H1 (cell line): Measurements from ENCODE around the gene SUDS3. TPM values are rescaled to one million over a fixed set of nuclear protein-coding genes. Genes with fewer than 3 reads are reported as not detected.
A peak's percentile ranks its signal among the peaks of the same experiment; 100 is the strongest.

Experiments used
- CTCF ChIA-PET: fragments of 300-600 bp; sonication (Branson Sonifier 250); formaldehyde crosslinking; loops from one replicate; lab custom pipeline; 2021; ENCODE audit not compliant: partially characterized antibody; lab: Charles Lee
- POLR2A ChIA-PET: fragments of 300-600 bp; sonication (Branson Sonifier 250); formaldehyde crosslinking; loops from one replicate; lab custom pipeline; 2021; ENCODE audit warnings: inconsistent platforms; ENCODE audit not compliant: partially characterized antibody; lab: Charles Lee
- DNase-seq, 2 experiments: peaks; one replicate each; pipeline versions ENCODE4 v3.0.0 to v3.0.0-alpha.2; 2010 to 2022; ENCODE audit warnings: low spot score in 2 of 2, low read depth in 1 of 2, mixed read lengths in 1 of 2
- FAIRE-seq: peaks from 2 replicates; lab custom pipeline; 2011; peaks lifted over from hg19 to GRCh38; lab: Jason Lieb, UNC
- H2AFZ ChIP-seq: 2 replicates; pipeline ENCODE4 v1.8.1; 2012; ENCODE audit warnings: low read length, inconsistent platforms
- H2AK5ac ChIP-seq: 2 replicates; pipeline ENCODE4 v1.6.1; 2013; ENCODE audit warnings: low read depth, low read length
- H2BK120ac ChIP-seq: replicated peaks from 2 replicates; pipeline ENCODE3; 2013; ENCODE audit warnings: low read depth, low read length, inconsistent platforms
- H2BK12ac ChIP-seq: 2 replicates; pipeline ENCODE4 v1.6.1; 2013; ENCODE audit warnings: low read depth, low read length
- H2BK15ac ChIP-seq: 2 replicates; pipeline ENCODE4 v1.6.1; 2013; ENCODE audit warnings: low read length
- H2BK20ac ChIP-seq: 2 replicates; pipeline ENCODE4 v1.6.1; 2013; ENCODE audit warnings: low read length
- H2BK5ac ChIP-seq: 2 replicates; pipeline ENCODE4 v1.6.1; 2013; ENCODE audit warnings: low read depth, low read length
- H3K14ac ChIP-seq: 2 replicates; pipeline ENCODE4 v1.6.1; 2013; ENCODE audit warnings: inconsistent platforms; ENCODE audit not compliant: insufficient read length
- H3K18ac ChIP-seq: 2 replicates; pipeline ENCODE4 v1.6.1; 2013; ENCODE audit warnings: low read length; ENCODE audit errors: extremely low read depth
- H3K23ac ChIP-seq: 2 replicates; pipeline ENCODE4 v1.6.1; 2013; ENCODE audit warnings: inconsistent platforms; ENCODE audit not compliant: insufficient read length
- H3K23me2 ChIP-seq: 2 replicates; pipeline ENCODE4 v1.6.1; 2013; ENCODE audit warnings: low read depth, low read length
- H3K27ac ChIP-seq: 2 replicates; pipeline ENCODE4 v1.6.1; 2011; ENCODE audit warnings: low read depth, low read length, inconsistent platforms
- H3K27me3 ChIP-seq, 4 experiments: replicated peaks in 1 of 4; 1 replicate in 1 of 4; 2 replicates in 3 of 4; pipeline versions ENCODE4 v1.6.1 to v1.8.1; 2011 to 2013; ENCODE audit warnings: low read length in 3 of 4, mild to moderate bottlenecking in 3 of 4, inconsistent platforms in 2 of 4, mixed read lengths in 2 of 4, moderate library complexity in 1 of 4; ENCODE audit not compliant: control insufficient read depth in 3 of 4, insufficient read depth in 3 of 4; ENCODE audit errors: extremely low read depth in 1 of 4
- H3K36me3 ChIP-seq, 4 experiments: 2 replicates each; pipeline versions ENCODE4 v1.6.1 to v1.8.1; 2011 to 2013; ENCODE audit warnings: mild to moderate bottlenecking in 4 of 4, low read length in 3 of 4, moderate library complexity in 2 of 4, control low read depth in 1 of 4, inconsistent platforms in 1 of 4; ENCODE audit not compliant: insufficient read depth in 4 of 4, control insufficient read depth in 2 of 4
- H3K4ac ChIP-seq: replicated peaks from 2 replicates; pipeline ENCODE3; 2013; ENCODE audit warnings: low read length, low read depth, mixed read lengths, inconsistent platforms; ENCODE audit not compliant: insufficient read length
- H3K4me1 ChIP-seq, 4 experiments: replicated peaks in 1 of 4; 1 replicate in 1 of 4; 2 replicates in 3 of 4; pipeline versions ENCODE4 v1.6.1 to v1.8.1; 2011 to 2013; ENCODE audit warnings: low read length in 3 of 4, inconsistent platforms in 2 of 4, mixed read lengths in 1 of 4; ENCODE audit not compliant: insufficient read depth in 4 of 4, control insufficient read depth in 3 of 4
- H3K4me2 ChIP-seq, 2 experiments: 2 replicates each; pipeline versions ENCODE4 v1.6.1 to v1.8.1; 2011 to 2013; ENCODE audit warnings: low read depth in 2 of 2, low read length in 2 of 2, control low read depth in 1 of 2, inconsistent platforms in 1 of 2, mild to moderate bottlenecking in 1 of 2; ENCODE audit not compliant: insufficient read depth in 1 of 2
- H3K4me3 ChIP-seq, 4 experiments: fragments of 200-600, 300-600 bp in 1 of 4; sonication (generic), shearing (Covaris generic), sonication (Bioruptor Twin) in 1 of 4; 2 replicates each; pipeline versions ENCODE4 v1.5.1 to v1.8.1; 2011 to 2016; ENCODE audit warnings: low read length in 4 of 4, low read depth in 3 of 4, control low read depth in 2 of 4, inconsistent platforms in 2 of 4, mild to moderate bottlenecking in 2 of 4, mixed read lengths in 1 of 4, moderate library complexity in 1 of 4; ENCODE audit not compliant: insufficient read depth in 2 of 4; ENCODE audit errors: extremely low read depth in 1 of 4
- H3K56ac ChIP-seq: replicated peaks from 2 replicates; pipeline ENCODE3; 2013; ENCODE audit warnings: low read depth, mild to moderate bottlenecking, mixed read lengths, low read length, inconsistent platforms; ENCODE audit not compliant: insufficient read length
- H3K79me1 ChIP-seq: 2 replicates; pipeline ENCODE4 v1.6.1; 2013; ENCODE audit warnings: low read depth, low read length, control low read depth
- H3K79me2 ChIP-seq, 2 experiments: 2 replicates each; pipeline versions ENCODE4 v1.6.1 to v1.8.1; 2012 to 2013; ENCODE audit warnings: low read length in 2 of 2, mild to moderate bottlenecking in 2 of 2, inconsistent platforms in 1 of 2; ENCODE audit not compliant: insufficient read depth in 2 of 2, control insufficient read depth in 1 of 2
- H3K9ac ChIP-seq, 4 experiments: replicated peaks in 1 of 4; 1 replicate in 1 of 4; 2 replicates in 3 of 4; pipeline versions ENCODE4 v1.6.1 to v1.8.1; 2011 to 2013; ENCODE audit warnings: low read depth in 3 of 4, low read length in 3 of 4, control low read depth in 2 of 4, mild to moderate bottlenecking in 2 of 4, moderate library complexity in 2 of 4, inconsistent platforms in 1 of 4; ENCODE audit errors: extremely low read depth in 1 of 4
- H3K9me3 ChIP-seq, 2 experiments: 2 replicates each; pipeline versions ENCODE4 v1.6.1 to v1.8.1; 2012 to 2013; ENCODE audit warnings: mild to moderate bottlenecking in 2 of 2, moderate library complexity in 2 of 2, control low read depth in 1 of 2, inconsistent platforms in 1 of 2, low read depth in 1 of 2, low read length in 1 of 2, mixed read lengths in 1 of 2; ENCODE audit not compliant: insufficient read depth in 2 of 2
- H4K20me1 ChIP-seq, 2 experiments: replicated peaks in 1 of 2; 2 replicates each; pipeline versions ENCODE3 to v1.8.1; 2011 to 2013; ENCODE audit warnings: inconsistent platforms in 2 of 2, low read length in 2 of 2, mild to moderate bottlenecking in 1 of 2; ENCODE audit not compliant: insufficient read depth in 2 of 2, control insufficient read depth in 1 of 2
- H4K5ac ChIP-seq: 2 replicates; pipeline ENCODE4 v1.6.1; 2013; ENCODE audit warnings: low read length, low read depth, mixed read lengths, inconsistent platforms; ENCODE audit not compliant: insufficient read length
- H4K8ac ChIP-seq: 2 replicates; pipeline ENCODE4 v1.8.0; 2013; ENCODE audit warnings: mild to moderate bottlenecking, moderate library complexity, low read length, inconsistent platforms; ENCODE audit not compliant: insufficient read depth; ENCODE audit errors: extremely low read depth
- H4K91ac ChIP-seq: replicated peaks from 2 replicates; pipeline ENCODE3; 2013; ENCODE audit warnings: low read length, mixed read lengths, inconsistent platforms; ENCODE audit not compliant: insufficient read length
- BCL11A ChIP-seq, 2 experiments: IDR thresholded peaks; one replicate each; pipeline ENCODE4 v1.6.1; 2011; ENCODE audit warnings: low read depth in 2 of 2, low read length in 2 of 2, mild to moderate bottlenecking in 2 of 2
- POU5F1 ChIP-seq: IDR thresholded peaks from 2 replicates; pipeline ENCODE4 v1.6.1; 2011; ENCODE audit warnings: low read depth, mild to moderate bottlenecking, low read length, moderate library complexity
- RAD21 ChIP-seq, 2 experiments: IDR thresholded peaks in 1 of 2; conservative IDR thresholded peaks in 1 of 2; 2 replicates each; pipeline ENCODE4 v1.6.1; 2011; ENCODE audit warnings: low read depth in 2 of 2, low read length in 2 of 2, improper control_type of control experiment in 1 of 2, inconsistent platforms in 1 of 2, mild to moderate bottlenecking in 1 of 2, moderate library complexity in 1 of 2
- RBBP5 ChIP-seq: IDR thresholded peaks from 2 replicates; pipeline ENCODE4 v1.7.1; 2012; ENCODE audit warnings: low read depth, mild to moderate bottlenecking, inconsistent platforms, low read length, moderate library complexity, borderline replicate concordance
- WGBS, 2 experiments: shearing (Covaris generic) in 1 of 2; methylation state at CpG; one replicate each; pipeline versions ENCODE4 v1.1.6 to v1.1.7; 2013 to 2015; ENCODE audit warnings: low lambda C conversion rate in 2 of 2, mixed read lengths in 2 of 2, inconsistent platforms in 1 of 2, low coverage in 1 of 2, missing lambda C conversion rate in 1 of 2; ENCODE audit not compliant: insufficient replicate concordance in 2 of 2, insufficient coverage in 1 of 2, insufficient read length in 1 of 2; ENCODE audit errors: extremely low coverage in 1 of 2, missing lambda C conversion rate in 1 of 2; 5-methylcytosine and 5-hydroxymethylcytosine counted together
- long read RNA-seq, 2 experiments: library from RNA in 1 of 2; library from capped mRNA in 1 of 2; stranded (forward); transcript quantifications; one replicate each; pipeline ENCODE4 v2.0.0, GENCODE V29; 2021; ENCODE audit warnings: inconsistent platforms in 1 of 2
- polyA minus RNA-seq, 3 experiments: library from RNA; depleted of rRNA, polyadenylated mRNA; stranded (reverse); fragments of >200 nt; gene quantifications; 1 replicate in 2 of 3; 2 replicates in 1 of 3; pipeline ENCODE4 v1.2.3, GENCODE V29; 2011
- polyA plus RNA-seq, 7 experiments: library from polyadenylated mRNA; depleted of rRNA in 3 of 7; stranded (reverse) in 5 of 7; unstranded in 2 of 7; fragments of >200 nt in 5 of 7; fragments of 200-250 nt in 2 of 7; gene quantifications; 1 replicate in 5 of 7; 2 replicates in 1 of 7; 4 replicates in 1 of 7; pipeline versions ENCODE4 v1.2.1 to v1.2.3, GENCODE V29; 2011 to 2013; ENCODE audit warnings: missing spikeins in 2 of 7, mixed read lengths in 2 of 7
- total RNA-seq: library from RNA; stranded (reverse); fragmentation: NEBNext Ultra II Directional; extraction: Animal tissue kit (Norgen Biotek cat#: 25700); gene quantifications from 2 replicates; pipeline ENCODE4 v1.2.1, GENCODE V29; 2021

The SUDS3 gene, protein sequence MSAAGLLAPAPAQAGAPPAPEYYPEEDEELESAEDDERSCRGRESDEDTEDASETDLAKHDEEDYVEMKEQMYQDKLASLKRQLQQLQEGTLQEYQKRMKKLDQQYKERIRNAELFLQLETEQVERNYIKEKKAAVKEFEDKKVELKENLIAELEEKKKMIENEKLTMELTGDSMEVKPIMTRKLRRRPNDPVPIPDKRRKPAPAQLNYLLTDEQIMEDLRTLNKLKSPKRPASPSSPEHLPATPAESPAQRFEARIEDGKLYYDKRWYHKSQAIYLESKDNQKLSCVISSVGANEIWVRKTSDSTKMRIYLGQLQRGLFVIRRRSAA
- 54.2 and 58.7 TPM in 2 replicates for total RNA-seq
- 21.0 and 30.0 TPM in 2 replicates for polyA plus RNA-seq (2011; rRNA removed)
- polyA plus RNA-seq (2011; cell fraction: cytosol; rRNA removed): 33.7 TPM
- 23.5 TPM for polyA plus RNA-seq (2011; cell fraction: nucleus; rRNA removed)
- polyA plus RNA-seq (2012, experiment 1 of 2): 26.8 to 43.7 TPM (median 29.3 TPM) in 4 replicates
- polyA plus RNA-seq (2012, experiment 2 of 2): 6.0 TPM
- polyA plus RNA-seq (2013, experiment 1 of 2): 37.4 TPM
- 36.9 TPM for polyA plus RNA-seq (2013, experiment 2 of 2)
- polyA minus RNA-seq (2011; rRNA and poly(A)+ RNA removed): 49.3 and 51.2 TPM in 2 replicates
- 32.2 TPM for polyA minus RNA-seq (2011; cell fraction: cytosol; rRNA and poly(A)+ RNA removed)
- polyA minus RNA-seq (2011; cell fraction: nucleus; rRNA and poly(A)+ RNA removed): 42.2 TPM
- long read RNA-seq, experiment 1, partial matches to known transcripts: 9 of 33 reads
- long read RNA-seq, experiment 1, other reads (novel, unspliced or antisense): 24 of 33 reads
- long read RNA-seq, experiment 2, partial matches to known transcripts: 0 of 5 reads
- long read RNA-seq, experiment 2, other reads (novel, unspliced or antisense): 5 of 5 reads

GRCh38 chr12:118376089-118377020 is at the start of gene SUDS3:
Gene SUDS3 (plus strand): TSS chr12:118376555. CDS start chr12:118376692, 137 bp downstream.
- WGBS, 2 experiments: 2% methylated on average over 51 of the region's 102 CpGs; no CpG with 5 or more reads in 1 of the 2 experiments
- H3K36me3 ChIP-seq: peaks cover 3 to 15% (median 10%) of the 10 kb centered on the region in 4 experiments; a peak in 5 of 8 replicates
- FAIRE-seq: peak; percentile 7
- TF ChIP-seq POU5F1 (peak; percentile 34; the same call in 1 of the 2 replicates), RAD21 (IDR thresholded peaks at IDR 0.05 in 1 of 2, conservative IDR thresholded peaks at IDR 0.05 in 1 of 2; ENCODE audit: low read depth in 2 of 2, low read length in 2 of 2) (peak; percentile 89 to 95), RBBP5 (peak; percentile 96), BCL11A (IDR thresholded peaks at IDR 0.05; ENCODE audit: low read depth in 2 of 2, low read length in 2 of 2) (no peak)

More at GRCh38 chr12:118376089-118377020, at the start of gene SUDS3:
- Histone ChIP-seq H3K79me2 (peaks cover 3 to 36% of the 10 kb centered on the region in 2 experiments), H4K5ac (peak within 1 kb of the TSS; percentile 100), H2BK20ac (no peak within 1 kb of the TSS; the same call in 1 of the 2 replicates), H3K4me3 (peak within 1 kb of the TSS; percentile 65 to 90 (median 68)), H3K18ac (peak within 1 kb of the TSS; percentile 99), H3K4me2 (peak within 1 kb of the TSS; percentile 43 to 93), H3K56ac (peak within 1 kb of the TSS; percentile 93), H3K9me3 (no peaks in the 10 kb centered on the region), H4K20me1 (peaks cover 4 to 12% of the 10 kb centered on the region in 2 experiments), H2BK5ac (peak within 1 kb of the TSS; percentile 100), H3K27ac (peak within 1 kb of the TSS; percentile 99), H3K27me3 (peaks cover 0 to 4% (median 1%) of the 10 kb centered on the region in 4 experiments; a peak in 4 of 7 replicates), H4K91ac (peak within 1 kb of the TSS; percentile 95), H2BK15ac (peak within 1 kb of the TSS; percentile 100; the same call in 1 of the 2 replicates), H3K23me2 (peaks cover 22% of the 10 kb centered on the region), H2AK5ac (no peak within 1 kb of the TSS), H3K4ac (no peak within 1 kb of the TSS), H2BK12ac (no peak within 1 kb of the TSS; the same call in 1 of the 2 replicates), H3K79me1 (peaks cover 7% of the 10 kb centered on the region; the same call in 1 of the 2 replicates), H3K14ac (no peak within 1 kb of the TSS), H2AFZ (peak within 1 kb of the TSS; percentile 87; the same call in 1 of the 2 replicates), H2BK120ac (no peak within 1 kb of the TSS), H3K4me1 (peaks cover 2 to 9% (median 5%) of the 10 kb centered on the region in 4 experiments; a peak in 6 of 7 replicates), H4K8ac (peak within 1 kb of the TSS; percentile 99; the same call in 1 of the 2 replicates), H3K23ac (no peak within 1 kb of the TSS), H3K9ac (peak within 1 kb of the TSS; percentile 83 to 95 (median 88))
- DNase-seq: peak; percentile 79 to 99
- ChIA-PET POLR2A (interaction anchor here (0.7 to 2.8 kb wide), 10 partner anchors 18 to 1292 kb away, joined by 3 to 9 read pairs (median 4); partner anchors contain the start of genes PEBP1, PRKAB1, RFC5 and VSIG10), CTCF (interaction anchor here (0.5 to 7.4 kb wide), 41 partner anchors 8 to 1619 kb away, joined by 3 to 120 read pairs (median 4); partner anchors contain the start of gene PEBP1)
